GM19324 (cell line): ENCODE measurements around the gene PSEN1.
"Not testable (repeated sequence)": the region's sequence is repeated elsewhere in the genome, so short reads cannot be mapped to it uniquely, and the experiment has no call there.

Source experiments
- ATAC-seq: cut with Tn5 transposase; IDR thresholded peaks from one replicate; pipeline ENCODE4 v1.9.1; 2021; ENCODE audit warnings: mild to moderate bottlenecking, moderate library complexity; ENCODE audit not compliant: unreplicated experiment, low FRiP score

Gene PSEN1

GRCh38 chr14:73162251-73162650 is 25.9 kb downstream of the PSEN1 start:
- ATAC-seq: no peak

GRCh38 chr14:73166399-73166798 is 30.1 kb downstream of the PSEN1 start:
- no peak for ATAC-seq

GRCh38 chr14:73167727-73168126 is 31.4 kb downstream of the PSEN1 start:
- ATAC-seq: no peak

GRCh38 chr14:73168274-73168673 is 32.0 kb downstream of the PSEN1 start:
- no peak for ATAC-seq

- no peak for ATAC-seq
Measured at GRCh38 chr14:73168691-73169090, 32.4 kb downstream of the PSEN1 start.

GRCh38 chr14:73169855-73170254 is 33.5 kb downstream of the PSEN1 start:
- not testable (repeated sequence) for ATAC-seq

- no peak for ATAC-seq
Measured at GRCh38 chr14:73170686-73171085, 34.4 kb downstream of the PSEN1 start.

GRCh38 chr14:73172500-73172899 is 36.2 kb downstream of the PSEN1 start:
- ATAC-seq: no peak

- no peak for ATAC-seq
Measured at GRCh38 chr14:73173092-73173735, 36.9 kb downstream of the PSEN1 start.

GRCh38 chr14:73176685-73177084 is 40.4 kb downstream of the PSEN1 start:
- ATAC-seq: no peak

GRCh38 chr14:73180385-73180805 is 44.1 kb downstream of the PSEN1 start:
- no peak for ATAC-seq

GRCh38 chr14:73180969-73181368 is 44.7 kb downstream of the PSEN1 start:
- not testable (repeated sequence) for ATAC-seq

GRCh38 chr14:73188501-73188911 is 52.2 kb downstream of the PSEN1 start:
- no peak for ATAC-seq

GRCh38 chr14:73189651-73190050 is 53.3 kb downstream of the PSEN1 start:
- no peak for ATAC-seq

GRCh38 chr14:73191441-73191840 is 55.1 kb downstream of the PSEN1 start:
- ATAC-seq: no peak

- not testable (repeated sequence) for ATAC-seq
Measured at GRCh38 chr14:73194306-73194705, 58.0 kb downstream of the PSEN1 start.

- no peak for ATAC-seq
Measured at GRCh38 chr14:73198253-73198652, 61.9 kb downstream of the PSEN1 start.

GRCh38 chr14:73203527-73203926 is 67.2 kb downstream of the PSEN1 start:
- no peak for ATAC-seq

- ATAC-seq: no peak
Measured at GRCh38 chr14:73207615-73208014, 71.3 kb downstream of the PSEN1 start.

- ATAC-seq: no peak
Measured at GRCh38 chr14:73208390-73208789, 72.1 kb downstream of the PSEN1 start.

GRCh38 chr14:73208846-73209245 is 72.5 kb downstream of the PSEN1 start:
- no peak for ATAC-seq

GRCh38 chr14:73209953-73210352 is 73.6 kb downstream of the PSEN1 start:
- no peak for ATAC-seq
